CD8-positive, alpha-beta memory T cell (primary cell): ENCODE data around the gene CRADD. TPM values are rescaled to one million over a fixed set of nuclear protein-coding genes. Genes with fewer than 3 reads are reported as not detected.

ENCODE experiments used
- CTCF ChIA-PET: fragments of 350-600 bp; sonication (Branson Sonifier 250); formaldehyde crosslinking; loops from one replicate; lab custom pipeline; 2021; ENCODE audit warnings: antibody characterized with exemption; lab: Charles Lee
- POLR2A ChIA-PET: fragments of 350-600 bp; sonication (Branson Sonifier 250); formaldehyde crosslinking; loops from one replicate; lab custom pipeline; 2021; ENCODE audit warnings: antibody characterized with exemption; lab: Charles Lee
- DNase-seq, 5 donors: peaks; one replicate each; pipeline versions ENCODE4 v3.0.0 to v3.0.0-alpha.2; 2020 to 2022; ENCODE audit warnings: mixed read lengths in 1 of 5
- H3K27ac ChIP-seq: one replicate; pipeline ENCODE4 v1.7.0; 2013; ENCODE audit warnings: low read depth, mild to moderate bottlenecking, low read length, moderate library complexity
- H3K27me3 ChIP-seq: 2 replicates; pipeline ENCODE4 v1.7.0; 2013; ENCODE audit warnings: low read length, mild to moderate bottlenecking; ENCODE audit not compliant: insufficient read depth, poor library complexity, severe bottlenecking
- H3K36me3 ChIP-seq: 2 replicates; pipeline ENCODE4 v1.7.0; 2013; ENCODE audit warnings: mild to moderate bottlenecking, low read length, moderate library complexity; ENCODE audit not compliant: insufficient read depth
- H3K4me1 ChIP-seq: 2 replicates; pipeline ENCODE4 v1.7.0; 2013; ENCODE audit warnings: mild to moderate bottlenecking, low read length, moderate library complexity; ENCODE audit not compliant: insufficient read depth
- H3K4me3 ChIP-seq: 2 replicates; pipeline ENCODE4 v1.7.0; 2013; ENCODE audit warnings: mild to moderate bottlenecking, low read length
- H3K9me3 ChIP-seq: 2 replicates; pipeline ENCODE4 v1.7.0; 2013; ENCODE audit warnings: mild to moderate bottlenecking, low read length
- H3K27ac Mint-ChIP-seq, 8 donors: one replicate each; pipeline ENCODE4 v1.8.0; 2020 to 2021; ENCODE audit warnings: mixed read lengths in 8 of 8, mild to moderate bottlenecking in 6 of 8, inconsistent platforms in 3 of 8, moderate library complexity in 3 of 8
- H3K27me3 Mint-ChIP-seq, 2 donors: one replicate each; pipeline ENCODE4 v1.8.0; 2020 to 2021; ENCODE audit warnings: mixed read lengths in 2 of 2, mild to moderate bottlenecking in 1 of 2, moderate library complexity in 1 of 2
- H3K36me3 Mint-ChIP-seq, 3 donors: one replicate each; pipeline ENCODE4 v1.8.0; 2020 to 2021; ENCODE audit warnings: mixed read lengths in 3 of 3, inconsistent platforms in 1 of 3, mild to moderate bottlenecking in 1 of 3
- H3K4me1 Mint-ChIP-seq, 3 donors: one replicate each; pipeline ENCODE4 v1.8.0; 2020 to 2021; ENCODE audit warnings: mixed read lengths in 3 of 3, inconsistent platforms in 1 of 3, mild to moderate bottlenecking in 1 of 3
- H3K4me3 Mint-ChIP-seq, 7 donors: one replicate each; pipeline ENCODE4 v1.8.0; 2020 to 2021; ENCODE audit warnings: mixed read lengths in 7 of 7, mild to moderate bottlenecking in 6 of 7, moderate library complexity in 4 of 7, inconsistent platforms in 2 of 7
- H3K9me3 Mint-ChIP-seq, 5 donors: one replicate each; pipeline ENCODE4 v1.8.0; 2020 to 2022; ENCODE audit warnings: mixed read lengths in 5 of 5, mild to moderate bottlenecking in 3 of 5, moderate library complexity in 2 of 5, inconsistent platforms in 1 of 5
- polyA plus RNA-seq: library from polyadenylated mRNA; unstranded; fragments of 300-500 nt; fragmentation: Illumina TruSeq; gene quantifications from one replicate; pipeline ENCODE4 v1.2.3, GENCODE V29; 2021
- total RNA-seq, 2 experiments: library from RNA; stranded (reverse); gene quantifications; one replicate each; pipeline ENCODE4 v1.2.3, GENCODE V29; 2021

CRADD gene
- total and polyA plus RNA-seq, 3 experiments from 2014 or later = 8.6 to 13.2 (median 11.7) TPM

DNA sequence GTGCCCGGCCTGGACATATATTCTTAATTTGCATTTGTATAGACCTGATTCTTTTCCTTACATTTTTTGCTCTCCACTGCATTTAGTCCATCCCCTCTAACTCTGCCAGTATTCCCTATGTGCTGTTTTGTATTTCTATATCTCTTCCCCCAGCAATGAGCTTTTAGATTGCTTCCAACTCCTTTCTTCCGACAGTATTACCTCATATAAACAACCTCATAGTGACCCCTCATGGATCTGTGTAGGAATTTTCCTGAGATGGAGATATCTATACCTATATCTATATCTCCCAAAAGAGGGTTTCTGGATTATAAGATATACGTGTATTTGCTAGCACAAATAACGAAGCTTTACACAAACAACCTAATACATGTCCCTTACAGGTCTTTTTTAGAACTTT, 161.9 kb downstream of the CRADD start:
- H3K27me3 Mint-ChIP-seq = no peaks in the 10 kb centered on the region
- Histone ChIP-seq H3K9me3 (no peaks in the 10 kb centered on the region), H3K27ac (no peak overlapping the region), H3K27me3 (no peaks in the 10 kb centered on the region), H3K4me3 (no peak overlapping the region), H3K36me3 (no peaks in the 10 kb centered on the region), H3K4me1 (no peaks in the 10 kb centered on the region)
- no peak overlapping the region for H3K4me3 Mint-ChIP-seq
- peaks cover 6 to 13% (median 10%) of the 10 kb centered on the region in 3 donors for H3K36me3 Mint-ChIP-seq
- no peaks in the 10 kb centered on the region for H3K9me3 Mint-ChIP-seq
- ChIA-PET POLR2A (no interaction called here), CTCF (no interaction called here)
- peak overlapping the region in 1 of 8 donors; percentile 77 for H3K27ac Mint-ChIP-seq
- no peak for DNase-seq
- H3K4me1 Mint-ChIP-seq = no peaks in the 10 kb centered on the region

DNA sequence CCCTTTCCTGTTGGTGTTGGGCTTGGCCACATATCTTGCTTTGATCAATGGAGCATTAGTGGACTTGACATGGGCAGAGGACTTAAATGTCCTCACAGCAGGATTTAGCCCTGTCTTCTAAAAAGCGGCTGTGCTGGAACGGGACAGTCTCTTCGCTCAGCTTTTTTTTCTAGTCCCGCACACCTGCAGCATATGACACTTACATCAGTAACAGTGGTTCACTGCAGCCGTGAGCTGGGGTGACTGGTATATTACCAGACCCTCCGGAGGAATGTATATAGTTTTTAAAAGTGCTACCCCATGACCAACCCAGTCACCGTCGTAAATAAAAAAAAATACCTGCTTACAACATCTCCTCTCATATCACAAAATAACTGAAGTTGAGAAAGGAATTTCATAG, 164.5 kb downstream of the CRADD start:
- DNase-seq = no peak
- H3K4me1 Mint-ChIP-seq = no peaks in the 10 kb centered on the region
- no peak overlapping the region for H3K27ac Mint-ChIP-seq
- H3K9me3 ChIP-seq = no peaks in the 10 kb centered on the region
- no peak overlapping the region for H3K4me3 ChIP-seq
- H3K27ac ChIP-seq = no peak overlapping the region
- peaks cover 6 to 18% (median 14%) of the 10 kb centered on the region in 3 donors for H3K36me3 Mint-ChIP-seq
- CTCF ChIA-PET = no interaction called here
- no peak overlapping the region for H3K4me3 Mint-ChIP-seq
- POLR2A ChIA-PET = no interaction called here
- H3K27me3 Mint-ChIP-seq = no peaks in the 10 kb centered on the region
- no peaks in the 10 kb centered on the region for H3K9me3 Mint-ChIP-seq
- no peaks in the 10 kb centered on the region for H3K27me3 ChIP-seq
- no peaks in the 10 kb centered on the region for H3K36me3 ChIP-seq
- H3K4me1 ChIP-seq = no peaks in the 10 kb centered on the region

DNA sequence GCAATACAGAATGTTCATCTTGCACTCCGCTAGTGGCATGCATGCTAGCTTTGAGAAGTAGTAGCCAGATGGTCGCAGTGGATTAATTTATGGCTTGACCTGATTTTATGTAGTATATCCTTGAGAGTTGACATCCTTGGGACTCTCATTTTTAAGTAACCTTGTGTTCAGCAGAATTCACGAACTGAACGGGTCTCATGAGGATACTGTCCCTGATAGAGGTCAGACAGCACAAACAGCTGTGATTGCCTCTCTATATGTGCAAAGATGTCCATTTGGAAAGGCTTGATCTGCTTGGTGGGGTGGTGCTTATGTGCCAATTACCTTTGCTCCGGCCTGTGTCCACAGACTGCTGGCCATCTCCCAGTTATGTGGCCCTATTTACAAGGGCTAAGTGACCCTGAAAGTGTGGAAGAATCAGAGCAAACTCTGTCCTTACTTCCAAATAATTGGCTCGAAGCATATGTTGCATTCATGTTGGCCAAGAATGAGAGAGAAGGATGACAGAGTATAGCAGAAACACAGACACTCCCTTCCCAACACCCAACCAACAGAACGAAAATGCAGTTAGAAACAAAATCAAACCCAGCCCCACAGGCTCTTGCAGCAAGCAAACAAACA, 167.1 kb downstream of the CRADD start:
- H3K36me3 Mint-ChIP-seq = peaks cover 1 to 27% (median 8%) of the 10 kb centered on the region in 3 donors
- H3K27ac ChIP-seq = no peak overlapping the region
- CTCF ChIA-PET = no interaction called here
- DNase-seq = no peak
- H3K27ac Mint-ChIP-seq = no peak overlapping the region
- H3K4me1 ChIP-seq = no peaks in the 10 kb centered on the region
- peaks cover 0 to 3% (median 0%) of the 10 kb centered on the region in 5 donors for H3K9me3 Mint-ChIP-seq
- H3K36me3 ChIP-seq = no peaks in the 10 kb centered on the region
- H3K27me3 Mint-ChIP-seq = no peaks in the 10 kb centered on the region
- no peak overlapping the region for H3K4me3 ChIP-seq
- no peaks in the 10 kb centered on the region for H3K27me3 ChIP-seq
- H3K4me1 Mint-ChIP-seq = peaks cover 11 to 20% (median 19%) of the 10 kb centered on the region in 3 donors
- no peaks in the 10 kb centered on the region for H3K9me3 ChIP-seq
- no peak overlapping the region for H3K4me3 Mint-ChIP-seq
- POLR2A ChIA-PET = no interaction called here

- POLR2A ChIA-PET = no interaction called here
- Histone ChIP-seq H3K4me3 (no peak overlapping the region), H3K27ac (no peak overlapping the region), H3K27me3 (no peaks in the 10 kb centered on the region), H3K9me3 (no peaks in the 10 kb centered on the region), H3K4me1 (no peaks in the 10 kb centered on the region), H3K36me3 (no peaks in the 10 kb centered on the region)
- Mint-ChIP-seq H3K9me3 (peaks cover 0 to 3% (median 0%) of the 10 kb centered on the region in 5 donors), H3K27ac (no peak overlapping the region), H3K27me3 (no peaks in the 10 kb centered on the region), H3K4me1 (peaks cover 26 to 40% (median 31%) of the 10 kb centered on the region in 3 donors), H3K4me3 (no peak overlapping the region), H3K36me3 (peaks cover 2 to 22% (median 5%) of the 10 kb centered on the region in 3 donors)
- no peak for DNase-seq
- CTCF ChIA-PET = no interaction called here
Measured at GRCh38 chr12:93846936-93847516, 169.9 kb downstream of the CRADD start.

- Histone ChIP-seq H3K27ac (no peak overlapping the region), H3K36me3 (no peaks in the 10 kb centered on the region), H3K4me1 (no peaks in the 10 kb centered on the region), H3K9me3 (no peaks in the 10 kb centered on the region), H3K4me3 (no peak overlapping the region), H3K27me3 (no peaks in the 10 kb centered on the region)
- peak overlapping the region in 2 of 8 donors; percentile 42 to 45 for H3K27ac Mint-ChIP-seq
- ChIA-PET CTCF (no interaction called here), POLR2A (no interaction called here)
- H3K4me1 Mint-ChIP-seq = peaks cover 29 to 41% (median 31%) of the 10 kb centered on the region in 3 donors
- H3K4me3 Mint-ChIP-seq = no peak overlapping the region
- DNase-seq = no peak
- H3K9me3 Mint-ChIP-seq = peaks cover 0 to 3% (median 0%) of the 10 kb centered on the region in 5 donors
- peaks cover 2 to 21% (median 5%) of the 10 kb centered on the region in 3 donors for H3K36me3 Mint-ChIP-seq
- H3K27me3 Mint-ChIP-seq = no peaks in the 10 kb centered on the region
Measured at GRCh38 chr12:93847517-93848474, 170.6 kb downstream of the CRADD start.

GRCh38 chr12:93848523-93849101, 171.4 kb downstream of the CRADD start:
- H3K36me3 ChIP-seq = no peaks in the 10 kb centered on the region
- Mint-ChIP-seq H3K4me1 (peaks cover 31 to 41% (median 35%) of the 10 kb centered on the region in 3 donors), H3K27me3 (no peaks in the 10 kb centered on the region), H3K36me3 (peaks cover 2 to 21% (median 5%) of the 10 kb centered on the region in 3 donors), H3K27ac (peak overlapping the region in 6 of 8 donors; percentile 27 to 61 (median 47)), H3K9me3 (peaks cover 0 to 3% (median 0%) of the 10 kb centered on the region in 5 donors), H3K4me3 (peak overlapping the region in 3 of 7 donors; percentile 0 to 43 (median 10))
- H3K27ac ChIP-seq = no peak overlapping the region
- ChIA-PET POLR2A (no interaction called here), CTCF (no interaction called here)
- no peaks in the 10 kb centered on the region for H3K4me1 ChIP-seq
- H3K4me3 ChIP-seq = no peak overlapping the region
- DNase-seq = no peak
- no peaks in the 10 kb centered on the region for H3K9me3 ChIP-seq
- no peaks in the 10 kb centered on the region for H3K27me3 ChIP-seq

DNA sequence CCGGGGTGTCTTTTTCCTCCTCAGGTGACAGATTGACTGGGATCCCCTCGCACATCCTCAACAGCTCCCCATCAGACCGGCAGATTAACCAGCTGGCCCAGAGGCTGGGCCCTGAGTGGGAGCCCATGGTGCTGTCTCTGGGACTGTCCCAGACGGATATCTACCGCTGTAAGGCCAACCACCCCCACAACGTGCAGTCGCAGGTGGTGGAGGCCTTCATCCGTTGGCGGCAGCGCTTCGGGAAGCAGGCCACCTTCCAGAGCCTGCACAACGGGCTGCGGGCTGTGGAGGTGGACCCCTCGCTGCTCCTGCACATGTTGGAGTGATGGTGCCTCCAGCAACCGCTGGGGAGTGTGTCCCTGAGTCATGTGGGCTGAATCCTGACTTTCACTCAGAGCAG, 172.8 kb downstream of the CRADD start:
- H3K27me3 Mint-ChIP-seq = no peaks in the 10 kb centered on the region
- H3K4me1 Mint-ChIP-seq = peaks cover 38 to 46% (median 41%) of the 10 kb centered on the region in 3 donors
- H3K27ac ChIP-seq = no peak overlapping the region
- H3K4me3 Mint-ChIP-seq = peak overlapping the region in 1 of 7 donors; percentile 56
- ChIA-PET CTCF (no interaction called here), POLR2A (no interaction called here)
- H3K4me1 ChIP-seq = no peaks in the 10 kb centered on the region
- no peak for DNase-seq
- no peaks in the 10 kb centered on the region for H3K27me3 ChIP-seq
- no peak overlapping the region for H3K4me3 ChIP-seq
- H3K27ac Mint-ChIP-seq = no peak overlapping the region
- H3K36me3 ChIP-seq = no peaks in the 10 kb centered on the region
- no peaks in the 10 kb centered on the region for H3K9me3 ChIP-seq
- H3K36me3 Mint-ChIP-seq = peaks cover 2 to 17% (median 5%) of the 10 kb centered on the region in 3 donors
- H3K9me3 Mint-ChIP-seq = peaks cover 0 to 3% (median 0%) of the 10 kb centered on the region in 5 donors
